ENCODE data around the gene STUB1. TPM values are rescaled to one million over a fixed set of nuclear protein-coding genes. Genes with fewer than 3 reads are reported as not detected.

Gene STUB1
- total RNA-seq, 1 donor from 2014 or later = 86.0 TPM

GRCh38 chr16:670485-671352 is 9.5 kb upstream of the STUB1 start:
- Histone ChIP-seq H3K27me3 (ENCODE audit: low read depth) (no peaks in the 10 kb centered on the region), H3K27ac (no peak overlapping the region), H3K36me3 (peaks cover 49% of the 10 kb centered on the region), H3K9me3 (no peaks in the 10 kb centered on the region), H3K4me1 (peaks cover 29% of the 10 kb centered on the region), H3K4me3 (no peak overlapping the region)
- no peak for TF ChIP-seq CTCF (IDR thresholded peaks at IDR 0.05)
- ATAC-seq = no peak
- no peak for DNase-seq
- intact Hi-C loops (cut with DNase I) = no loop called here

- no peak overlapping the region for H3K4me3 ChIP-seq
Measured at GRCh38 chr16:671353-672131, 8.7 kb upstream of the STUB1 start.

GRCh38 chr16:672371-672770 is 7.8 kb upstream of the STUB1 start:
- Histone ChIP-seq H3K36me3 (peaks cover 49% of the 10 kb centered on the region), H3K27me3 (ENCODE audit: low read depth) (peaks cover 11% of the 10 kb centered on the region), H3K4me1 (peaks cover 26% of the 10 kb centered on the region), H3K9me3 (no peaks in the 10 kb centered on the region), H3K27ac (no peak overlapping the region), H3K4me3 (no peak overlapping the region)
- no peak for ATAC-seq
- no peak for TF ChIP-seq CTCF (IDR thresholded peaks at IDR 0.05)
- intact Hi-C loops (cut with DNase I) = no loop called here
- DNase-seq = no peak

More at GRCh38 chr16:671353-672131, 8.7 kb upstream of the STUB1 start:
- no peaks in the 10 kb centered on the region for H3K9me3 ChIP-seq
- peaks cover 29% of the 10 kb centered on the region for H3K4me1 ChIP-seq
- peaks cover 4% of the 10 kb centered on the region for H3K27me3 ChIP-seq (ENCODE audit: low read depth)
- DNase-seq = no peak
- no peak for ATAC-seq
- no peak overlapping the region for H3K27ac ChIP-seq
- peaks cover 49% of the 10 kb centered on the region for H3K36me3 ChIP-seq
- intact Hi-C loops (cut with DNase I) = no loop called here
- TF ChIP-seq CTCF (IDR thresholded peaks at IDR 0.05) = no peak

- intact Hi-C loops (cut with DNase I) = no loop called here
- ATAC-seq = no peak
- peaks cover 11% of the 10 kb centered on the region for H3K27me3 ChIP-seq (ENCODE audit: low read depth)
- no peak overlapping the region for H3K4me3 ChIP-seq
- DNase-seq = no peak
- no peak for TF ChIP-seq CTCF (IDR thresholded peaks at IDR 0.05)
- peaks cover 49% of the 10 kb centered on the region for H3K36me3 ChIP-seq
- H3K27ac ChIP-seq = no peak overlapping the region
- H3K9me3 ChIP-seq = no peaks in the 10 kb centered on the region
- peaks cover 22% of the 10 kb centered on the region for H3K4me1 ChIP-seq
Measured at GRCh38 chr16:672851-673250, 7.4 kb upstream of the STUB1 start.

GRCh38 chr16:673399-673991 is 6.7 kb upstream of the STUB1 start:
- no peak for ATAC-seq
- H3K27me3 ChIP-seq (ENCODE audit: low read depth) = peaks cover 11% of the 10 kb centered on the region
- H3K4me3 ChIP-seq = no peak overlapping the region
- peaks cover 49% of the 10 kb centered on the region for H3K36me3 ChIP-seq
- H3K27ac ChIP-seq = no peak overlapping the region
- H3K4me1 ChIP-seq = peaks cover 21% of the 10 kb centered on the region
- no peak for DNase-seq
- intact Hi-C loops (cut with DNase I) = no loop called here
- no peak for TF ChIP-seq CTCF (IDR thresholded peaks at IDR 0.05)
- H3K9me3 ChIP-seq = no peaks in the 10 kb centered on the region
